ENCODE measurements around the gene HPS3.
A peak's percentile ranks its signal among the peaks of the same experiment; 100 is the strongest.
"Not testable (repeated sequence)": the region's sequence is repeated elsewhere in the genome, so short reads cannot be mapped to it uniquely, and the experiment has no call there.

HPS3 gene

DNA sequence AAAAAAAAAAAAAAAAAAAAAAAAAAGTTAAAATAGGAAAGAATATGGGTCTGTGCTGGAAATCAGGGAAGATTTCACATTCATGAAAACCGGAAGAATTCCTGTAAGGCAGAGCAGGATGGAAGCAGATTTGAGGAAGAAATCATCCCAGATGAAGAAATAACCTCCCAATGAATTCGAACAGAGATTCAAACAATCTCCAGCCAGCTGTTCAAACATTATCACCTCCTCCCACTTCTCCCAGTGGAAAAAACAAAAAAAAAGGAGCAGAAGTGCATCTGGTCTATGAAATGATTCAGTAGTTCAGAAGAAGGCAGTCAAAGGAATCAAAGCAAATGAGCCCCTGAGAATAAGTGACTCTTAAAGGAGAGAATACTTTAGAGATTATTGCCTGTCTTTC lies 59.1 kb downstream of the HPS3 start:
- no peak for DNase-seq

DNA sequence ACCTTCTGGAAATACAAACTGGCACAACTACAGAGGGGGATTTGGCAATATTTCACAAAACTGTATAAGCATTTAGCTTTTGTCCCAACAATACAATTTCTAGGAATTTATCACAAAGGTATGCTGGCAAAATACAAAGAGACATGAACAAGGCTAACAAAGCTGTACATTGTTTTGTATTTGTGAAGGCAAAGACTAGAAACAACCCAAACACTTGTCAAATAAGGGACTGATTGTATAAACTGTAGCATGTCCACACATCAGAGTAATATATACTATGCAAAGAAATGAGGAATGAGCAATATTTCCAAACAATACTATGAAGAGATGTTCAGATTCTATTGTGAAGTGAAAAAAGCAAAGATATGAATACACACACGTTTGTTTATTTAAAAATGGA lies 65.8 kb downstream of the HPS3 start:
- no peak for DNase-seq

DNA sequence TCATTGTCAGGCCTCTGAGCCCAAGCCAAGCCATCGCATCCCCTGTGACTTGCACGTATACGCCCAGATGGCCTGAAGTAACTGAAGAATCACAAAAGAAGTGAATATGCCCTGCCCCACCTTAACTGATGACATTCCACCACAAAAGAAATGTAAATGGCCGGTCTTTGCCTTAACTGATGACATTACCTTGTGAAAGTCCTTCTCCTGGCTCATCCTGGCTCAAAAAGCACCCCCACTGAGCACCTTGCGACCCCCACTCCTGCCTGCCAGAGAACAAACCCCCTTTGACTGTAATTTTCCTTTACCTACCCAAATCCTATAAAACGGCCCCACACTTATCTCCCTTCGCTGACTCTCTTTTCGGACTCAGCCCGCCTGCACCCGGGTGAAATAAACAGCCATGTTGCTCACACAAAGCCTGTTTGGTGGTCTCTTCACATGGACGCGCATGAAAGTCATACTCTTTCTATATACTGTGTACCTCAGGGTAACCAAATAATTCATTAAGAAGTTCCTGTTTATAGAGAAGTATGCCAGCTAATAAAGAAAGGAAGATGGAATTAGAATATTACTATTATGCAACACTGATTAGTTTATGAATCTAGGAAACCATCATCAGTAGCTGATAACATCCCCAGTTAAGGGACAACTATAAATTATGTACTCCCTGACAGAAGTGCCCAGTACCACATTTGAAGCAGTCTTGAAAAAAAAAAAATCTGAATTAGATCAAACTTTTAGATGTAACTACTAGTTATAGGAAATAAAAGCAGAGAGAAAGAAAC lies 67.6 kb downstream of the HPS3 start:
- DNase-seq = not testable (repeated sequence)

DNA sequence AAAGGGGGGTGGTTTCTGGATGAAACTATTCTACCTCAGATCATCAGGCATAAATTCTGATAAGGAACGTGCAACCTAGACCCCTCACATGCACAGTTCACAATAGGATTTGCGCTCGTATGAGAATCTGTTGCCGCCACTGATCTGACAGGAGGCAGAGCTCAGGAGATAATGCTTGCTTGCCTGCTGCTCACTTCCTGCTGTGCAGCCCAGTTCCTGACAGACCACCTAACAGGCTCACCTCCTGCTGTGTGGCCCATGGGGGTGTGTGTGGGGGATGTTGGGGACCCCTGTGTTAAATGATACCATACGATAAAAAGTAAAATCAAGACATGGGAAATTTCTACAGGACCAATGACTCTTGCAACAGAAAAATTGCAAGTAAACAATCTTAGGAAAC lies 68.2 kb downstream of the HPS3 start:
- no peak for DNase-seq

DNA sequence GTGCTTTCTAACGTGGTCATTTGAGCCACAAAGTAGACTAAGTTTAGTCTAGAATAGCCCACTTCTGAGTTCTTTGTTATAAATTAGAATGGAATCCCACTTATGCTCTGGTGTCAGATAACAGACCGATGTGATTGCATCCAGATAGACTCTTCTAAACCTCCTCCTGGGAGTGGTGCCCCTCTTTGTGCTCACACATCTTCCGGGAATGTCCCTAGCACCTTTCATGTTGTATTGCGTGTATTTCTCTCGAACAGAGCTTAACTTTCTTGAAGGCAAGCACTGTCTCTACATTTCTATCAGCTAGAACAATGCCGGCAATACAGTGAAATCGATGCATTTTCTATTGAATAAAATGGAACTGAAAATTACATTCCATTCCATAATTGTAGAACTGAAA lies 69.2 kb downstream of the HPS3 start:
- no peak for DNase-seq

DNA sequence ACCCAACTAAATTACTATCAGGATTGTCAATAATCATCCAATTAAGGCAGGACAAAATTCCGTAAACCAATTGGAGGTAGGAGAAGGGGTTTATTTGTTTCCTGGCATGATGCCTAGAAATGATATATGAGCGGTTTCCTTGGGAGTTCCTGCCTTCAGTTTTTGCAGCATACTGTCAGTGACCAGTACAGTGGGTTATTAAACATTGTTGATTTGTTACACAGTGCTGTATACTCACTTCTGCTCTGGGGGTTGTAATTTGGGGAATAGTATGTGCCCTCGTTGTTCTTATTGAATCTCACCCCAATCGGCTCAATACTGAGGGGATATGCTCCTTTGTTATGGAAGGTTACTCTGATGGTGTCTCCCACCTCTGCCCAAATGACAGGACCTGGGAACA lies 70.0 kb downstream of the HPS3 start:
- no peak for DNase-seq

DNA sequence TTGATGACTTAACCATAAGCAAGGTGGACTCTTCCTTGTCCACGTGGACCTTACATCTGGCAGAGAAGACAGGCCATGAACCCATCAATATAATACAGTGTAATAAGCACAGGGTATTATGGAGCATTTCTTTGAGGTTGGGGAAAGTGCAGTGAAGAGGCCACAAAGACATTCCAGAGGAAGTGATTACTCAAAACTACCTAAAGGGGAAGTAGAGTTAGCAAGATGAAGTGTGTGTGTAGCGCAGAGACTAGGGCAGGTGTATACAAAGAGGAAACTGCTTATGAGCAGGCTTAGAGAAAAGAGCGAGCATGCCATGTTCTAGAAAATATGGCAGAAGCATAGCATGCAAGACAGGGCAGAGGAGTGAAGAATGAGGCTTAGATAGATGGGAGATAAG lies 74.3 kb downstream of the HPS3 start:
- DNase-seq = peak; percentile 43

DNA sequence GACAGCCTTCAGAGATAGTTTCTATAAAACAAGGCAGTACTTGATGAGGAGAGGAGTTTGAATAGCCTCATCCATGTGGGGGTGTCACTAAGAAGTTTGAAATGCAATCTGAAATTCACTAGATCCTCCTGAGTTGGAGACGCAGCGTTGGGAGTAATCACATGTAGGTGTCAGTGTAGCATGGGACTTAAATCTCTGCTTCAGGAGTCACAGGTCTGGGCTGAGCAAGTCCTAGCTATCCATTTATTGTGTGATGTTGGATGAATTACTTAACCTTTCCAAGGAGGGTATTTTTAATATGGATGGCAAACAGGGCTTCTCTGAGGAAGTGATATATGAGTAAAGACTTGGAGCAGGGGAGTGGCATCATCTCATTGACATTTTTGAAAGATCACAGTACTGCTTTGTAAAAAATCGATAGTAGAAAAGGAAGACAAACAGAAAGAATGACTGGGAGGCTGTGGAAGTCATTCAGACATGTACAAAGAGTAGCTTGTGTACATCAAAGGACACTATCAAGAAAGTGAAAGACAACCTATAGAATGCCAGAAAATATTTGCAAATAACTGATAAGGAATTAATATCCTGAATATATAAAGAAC lies 75.1 kb downstream of the HPS3 start:
- no peak for DNase-seq

DNA sequence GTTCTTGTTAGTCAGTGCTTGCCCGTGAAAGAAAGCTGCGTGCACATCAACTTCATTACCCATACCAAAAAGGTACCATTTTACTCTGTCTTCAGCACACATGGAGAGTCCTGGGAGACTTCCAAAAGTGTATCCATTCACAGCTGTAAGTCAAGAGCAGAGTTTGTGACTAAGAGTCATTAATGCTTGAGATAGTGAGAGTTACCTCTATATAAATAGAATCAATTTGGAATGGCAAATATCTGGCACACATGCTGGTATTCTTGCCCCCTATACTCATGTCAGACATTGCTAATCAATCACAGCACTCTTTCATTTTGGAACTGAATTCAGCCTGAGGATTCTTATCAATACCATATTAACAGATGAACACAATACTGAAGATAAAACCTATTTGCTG lies 78.0 kb downstream of the HPS3 start:
- no peak for DNase-seq

DNA sequence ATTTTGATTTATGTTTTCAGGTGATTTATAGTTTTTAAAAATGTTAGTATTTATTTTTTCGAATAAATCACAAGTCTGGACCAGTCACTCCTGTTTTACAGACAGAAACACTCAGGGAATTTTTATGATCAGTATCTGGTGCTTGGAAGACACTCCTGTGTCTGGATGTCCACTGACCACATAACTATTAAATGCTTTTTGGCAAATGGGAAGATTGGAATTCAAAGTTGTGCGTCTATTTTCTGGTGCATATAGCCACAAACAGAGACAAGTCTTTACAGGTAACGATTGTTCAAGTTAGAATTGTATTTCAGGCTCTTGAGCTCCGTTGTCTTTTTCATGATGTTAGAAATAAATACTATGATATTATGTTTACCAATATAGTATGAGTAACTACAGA lies 80.0 kb downstream of the HPS3 start:
- no peak for DNase-seq

DNA sequence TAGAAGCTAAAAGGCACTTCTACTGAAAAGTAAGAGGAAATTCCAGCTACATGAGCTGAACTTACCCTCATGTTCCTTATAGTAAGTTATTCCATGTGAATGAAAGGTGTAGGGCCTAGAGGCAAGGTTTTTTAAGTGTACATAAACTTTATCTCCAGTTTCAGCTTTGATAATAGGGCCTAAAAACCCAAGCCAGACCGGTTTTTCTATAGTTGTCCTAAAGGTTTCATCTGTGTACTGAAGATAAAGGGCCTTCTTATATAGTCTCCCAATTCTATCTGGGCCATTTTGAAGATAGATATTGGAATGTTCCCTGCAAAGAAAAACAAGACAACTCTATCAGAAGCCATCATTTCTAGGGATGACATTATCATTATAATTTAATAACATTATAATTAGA lies 82.9 kb downstream of the HPS3 start:
- no peak for DNase-seq

DNA sequence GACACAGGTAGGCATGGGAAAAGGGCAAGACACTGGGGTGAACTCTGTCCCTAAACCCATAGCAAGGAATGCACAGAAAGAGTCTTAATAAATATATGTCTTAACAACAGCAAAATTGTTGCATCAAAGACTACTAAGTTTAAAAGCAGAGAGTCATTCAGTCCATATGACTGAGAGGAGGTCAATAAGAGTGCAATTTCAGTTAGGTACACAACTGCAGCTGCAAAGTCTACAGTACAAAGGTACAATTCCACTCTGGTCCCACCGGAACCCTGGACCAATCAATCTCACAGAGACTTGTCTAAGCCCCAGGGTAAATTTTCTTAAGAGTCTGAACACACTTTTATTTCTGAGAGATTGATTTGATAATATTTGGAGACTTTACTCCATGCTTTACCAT lies 85.3 kb downstream of the HPS3 start:
- DNase-seq = no peak

DNA sequence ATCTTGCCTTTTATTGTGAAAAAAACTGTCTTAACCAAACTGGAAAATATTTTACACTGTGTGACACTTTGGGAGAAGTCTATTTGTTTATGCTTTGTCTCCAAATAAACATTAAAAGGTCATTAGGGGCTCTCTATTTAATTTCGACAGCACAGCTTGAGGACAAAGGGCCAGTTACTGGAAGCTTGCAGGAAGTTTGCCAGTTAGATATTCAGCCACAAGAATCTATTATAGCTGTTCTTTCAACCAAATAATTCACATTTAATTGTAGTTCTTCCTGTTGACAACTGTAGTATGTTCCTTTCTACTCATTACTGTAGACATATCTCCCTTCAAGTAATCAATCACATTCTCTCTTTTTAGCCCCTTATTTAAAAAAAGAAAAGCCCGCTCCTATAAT lies 86.1 kb downstream of the HPS3 start:
- no peak for DNase-seq

DNA sequence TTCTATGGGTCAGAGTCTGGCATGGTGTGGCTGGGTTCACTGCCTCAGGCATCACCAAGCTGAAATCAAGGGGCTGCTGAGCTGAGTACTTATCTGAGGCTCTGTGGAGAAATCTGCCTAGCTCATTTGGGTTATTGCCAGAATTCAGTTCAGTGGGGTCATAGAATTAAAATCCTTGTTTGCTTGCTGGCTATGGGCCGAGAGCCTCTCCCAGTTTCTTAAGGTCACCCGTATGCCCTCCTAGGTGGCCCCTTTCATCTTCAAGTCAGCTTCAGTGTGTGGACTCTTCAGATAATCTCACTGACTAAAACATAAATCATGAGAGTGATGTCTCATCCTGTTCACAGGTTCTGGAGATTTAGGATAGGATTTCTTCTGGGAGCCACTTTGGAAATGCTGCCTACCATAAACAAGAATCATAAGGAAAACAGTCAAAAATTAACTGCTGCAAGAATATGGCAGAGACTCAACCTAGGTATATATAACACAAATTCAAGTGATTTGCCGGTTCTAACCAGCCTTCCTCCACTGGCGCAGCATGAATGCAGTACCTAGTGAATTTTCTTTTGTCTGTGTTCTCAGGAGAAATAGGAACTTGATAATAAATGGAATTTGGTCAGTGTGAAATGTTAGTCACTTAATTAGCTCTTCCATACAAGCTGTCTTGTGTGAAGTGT lies 86.9 kb downstream of the HPS3 start:
- no peak for DNase-seq

DNA sequence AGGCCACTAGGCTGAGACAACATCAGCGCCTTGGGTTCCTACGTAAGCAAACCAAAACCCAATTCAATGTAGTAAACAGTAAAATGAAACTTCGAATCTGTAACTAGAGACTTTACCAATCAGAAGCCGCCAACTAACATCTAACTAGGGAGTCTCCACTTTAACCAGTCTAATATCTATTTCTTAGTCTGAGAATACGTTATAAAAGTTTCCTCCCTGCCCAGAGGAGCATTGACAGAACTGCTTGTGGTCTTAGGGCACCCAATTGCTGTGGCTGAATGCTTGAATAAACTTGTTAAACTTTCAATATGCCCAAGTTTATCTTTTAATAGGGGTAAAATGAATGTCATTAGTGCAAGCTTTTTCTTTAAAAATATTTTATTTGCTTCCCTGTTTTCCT lies 87.9 kb downstream of the HPS3 start:
- DNase-seq = no peak

DNA sequence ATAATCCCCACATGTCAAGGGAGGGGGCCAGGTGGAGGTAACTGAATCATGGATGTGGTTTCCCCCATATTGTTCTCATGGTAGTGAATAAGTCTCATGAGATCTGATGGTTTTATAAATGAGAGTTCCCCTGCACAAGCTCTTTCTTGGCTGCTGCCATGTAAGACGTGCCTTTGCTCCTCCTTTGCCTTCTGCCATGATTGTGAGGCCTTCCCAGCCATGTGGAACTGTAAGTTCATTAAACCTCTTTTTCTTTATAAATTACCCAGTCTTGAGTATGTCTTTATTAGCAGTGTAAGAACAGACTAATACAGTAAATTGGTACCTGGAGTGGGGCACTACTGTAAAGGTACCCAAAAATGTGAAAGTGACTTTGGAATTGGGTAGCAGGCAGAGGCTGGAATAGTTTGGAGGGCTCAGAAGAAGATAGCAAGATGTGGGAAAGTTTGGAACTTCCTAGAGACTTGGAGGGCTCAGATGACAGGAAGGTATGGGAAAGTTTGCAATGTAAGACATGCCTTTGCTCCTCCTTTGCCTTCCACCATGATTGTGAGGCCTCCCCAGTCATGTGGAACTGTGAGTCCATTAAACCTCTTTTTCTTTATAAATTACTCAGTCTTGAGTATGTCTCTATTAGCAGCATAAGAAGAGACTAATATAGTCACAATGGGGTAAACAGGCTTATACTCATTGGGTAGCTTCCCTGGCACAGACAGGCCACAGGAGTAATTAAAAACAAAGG lies 90.1 kb downstream of the HPS3 start:
- not testable (repeated sequence) for DNase-seq

DNA sequence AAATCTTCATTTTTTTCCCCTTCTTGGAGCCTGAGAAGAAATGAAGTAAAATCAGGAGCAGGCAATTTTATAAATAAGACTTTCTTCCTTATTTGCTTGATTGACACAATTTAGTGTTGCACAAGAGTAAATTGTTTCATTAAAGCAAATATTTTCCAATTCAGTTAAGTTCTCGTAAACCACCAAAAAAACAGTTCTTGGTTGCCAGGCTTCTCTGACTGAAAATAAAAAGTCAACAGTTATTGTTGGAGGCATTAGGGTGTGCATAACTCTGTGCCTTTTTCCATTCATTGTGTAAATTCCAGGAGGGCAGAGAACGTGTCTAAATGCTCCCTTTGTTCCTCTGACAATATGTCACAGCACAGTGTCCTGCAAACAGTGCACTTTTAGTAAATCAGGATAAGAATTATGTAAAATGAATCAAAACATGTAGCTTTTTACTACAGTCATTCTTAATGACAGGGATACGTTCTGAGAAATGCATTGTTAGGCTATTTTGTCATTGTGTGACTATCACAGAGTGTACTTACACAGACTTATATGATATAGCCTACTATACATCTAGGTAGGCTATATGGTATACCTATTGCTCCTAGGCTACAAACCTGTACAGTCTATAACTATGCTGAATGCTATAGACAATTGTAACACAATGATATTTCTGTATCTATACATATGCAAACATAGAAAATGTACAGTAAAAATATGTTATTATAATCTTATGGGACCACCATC lies 92.5 kb downstream of the HPS3 start, which contains the start of gene CP:
Gene CP, minus strand, starts transcription at position 47 of the 735 bp plus-strand sequence. Its CDS starts 37 bp downstream, at position 10.
- DNase-seq = no peak
